ENCODE results near the gene TFRC. TPM values are rescaled to one million over a fixed set of nuclear protein-coding genes. Genes with fewer than 3 reads are reported as not detected.

TFRC gene
- total and polyA plus RNA-seq, 2 experiments from 2014 or later = 35.5 to 187 TPM

DNA sequence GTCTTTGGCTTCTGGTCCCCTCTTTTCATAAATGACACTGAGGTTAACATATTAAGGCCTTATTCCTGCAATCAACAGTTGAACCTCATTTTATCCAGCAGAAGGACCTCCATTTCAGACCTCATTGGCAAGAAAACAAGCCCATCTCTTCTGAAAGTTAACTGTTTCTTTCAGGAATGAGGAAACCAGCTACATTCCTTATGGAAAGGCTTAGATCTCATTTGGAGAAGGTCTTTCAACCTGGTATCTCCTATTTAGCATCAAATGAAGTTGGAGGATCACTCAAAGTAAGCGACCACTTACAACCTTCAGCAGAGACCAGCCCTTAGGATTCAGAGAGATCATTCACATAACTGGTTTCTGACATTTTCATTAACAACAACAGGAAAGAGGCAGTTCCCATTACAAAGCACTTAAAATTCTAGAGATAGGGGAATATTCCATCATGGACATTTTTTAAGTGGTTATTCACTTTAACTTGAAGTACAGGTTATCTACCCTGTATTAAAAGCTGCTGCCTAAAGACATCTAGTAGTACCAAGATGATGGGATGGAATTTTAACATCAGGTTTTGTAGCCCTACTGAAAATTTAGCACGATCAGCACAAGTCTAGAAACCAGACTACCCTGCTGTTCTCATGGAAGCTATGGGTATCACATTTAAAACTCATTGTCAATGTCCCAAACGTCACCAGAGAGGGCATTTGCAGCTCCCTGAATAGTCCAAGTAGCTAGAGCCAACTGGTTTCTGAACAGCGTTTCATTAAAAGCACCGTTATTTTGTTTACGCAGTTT, 30.4 kb downstream of the TFRC start:
- Histone ChIP-seq H3K79me2 (replicated peaks; ENCODE audit: insufficient read depth) (no peaks in the 10 kb centered on the region), H3K4me2 (no peak overlapping the region), H4K20me1 (replicated peaks; ENCODE audit: insufficient read depth) (peaks cover 16% of the 10 kb centered on the region), H3K4me3 (no peak overlapping the region), H3K36me3 (ENCODE audit: insufficient read depth) (peaks cover 65% of the 10 kb centered on the region), H2AFZ (no peak overlapping the region), H3K27me3 (ENCODE audit: insufficient read depth) (no peaks in the 10 kb centered on the region), H3F3A (replicated peaks; ENCODE audit: low read depth) (peaks cover 13% of the 10 kb centered on the region), H3K9me2 (ENCODE audit: insufficient read depth) (no peaks in the 10 kb centered on the region), H3K4me1 (ENCODE audit: insufficient read depth) (0 out of 2 replicates have a peak, but pooled peaks cover 2% of the 10 kb centered on the region), H3K27ac (ENCODE audit: low read depth) (peak overlapping the region; percentile 64; the same call in 1 of the 2 replicates)
- H3K4me3 Mint-ChIP-seq = no peak overlapping the region
- no peaks in the 10 kb centered on the region for H3K9me3 Mint-ChIP-seq
- no peak overlapping the region; the same call in 1 of the 2 replicates for H3K27ac Mint-ChIP-seq
- H3K27me3 Mint-ChIP-seq (ENCODE audit: insufficient read depth, low read depth, poor library complexity) = peaks cover 11% of the 10 kb centered on the region
- TF ChIP-seq ZNF114 (CRISPR knock-in tag; IDR thresholded peaks at IDR 0.05) = no peak
- no peak for TF ChIP-seq JUNB (IDR thresholded peaks at IDR 0.05; ENCODE audit: unreplicated experiment)
- TF ChIP-seq, protein P1, sequence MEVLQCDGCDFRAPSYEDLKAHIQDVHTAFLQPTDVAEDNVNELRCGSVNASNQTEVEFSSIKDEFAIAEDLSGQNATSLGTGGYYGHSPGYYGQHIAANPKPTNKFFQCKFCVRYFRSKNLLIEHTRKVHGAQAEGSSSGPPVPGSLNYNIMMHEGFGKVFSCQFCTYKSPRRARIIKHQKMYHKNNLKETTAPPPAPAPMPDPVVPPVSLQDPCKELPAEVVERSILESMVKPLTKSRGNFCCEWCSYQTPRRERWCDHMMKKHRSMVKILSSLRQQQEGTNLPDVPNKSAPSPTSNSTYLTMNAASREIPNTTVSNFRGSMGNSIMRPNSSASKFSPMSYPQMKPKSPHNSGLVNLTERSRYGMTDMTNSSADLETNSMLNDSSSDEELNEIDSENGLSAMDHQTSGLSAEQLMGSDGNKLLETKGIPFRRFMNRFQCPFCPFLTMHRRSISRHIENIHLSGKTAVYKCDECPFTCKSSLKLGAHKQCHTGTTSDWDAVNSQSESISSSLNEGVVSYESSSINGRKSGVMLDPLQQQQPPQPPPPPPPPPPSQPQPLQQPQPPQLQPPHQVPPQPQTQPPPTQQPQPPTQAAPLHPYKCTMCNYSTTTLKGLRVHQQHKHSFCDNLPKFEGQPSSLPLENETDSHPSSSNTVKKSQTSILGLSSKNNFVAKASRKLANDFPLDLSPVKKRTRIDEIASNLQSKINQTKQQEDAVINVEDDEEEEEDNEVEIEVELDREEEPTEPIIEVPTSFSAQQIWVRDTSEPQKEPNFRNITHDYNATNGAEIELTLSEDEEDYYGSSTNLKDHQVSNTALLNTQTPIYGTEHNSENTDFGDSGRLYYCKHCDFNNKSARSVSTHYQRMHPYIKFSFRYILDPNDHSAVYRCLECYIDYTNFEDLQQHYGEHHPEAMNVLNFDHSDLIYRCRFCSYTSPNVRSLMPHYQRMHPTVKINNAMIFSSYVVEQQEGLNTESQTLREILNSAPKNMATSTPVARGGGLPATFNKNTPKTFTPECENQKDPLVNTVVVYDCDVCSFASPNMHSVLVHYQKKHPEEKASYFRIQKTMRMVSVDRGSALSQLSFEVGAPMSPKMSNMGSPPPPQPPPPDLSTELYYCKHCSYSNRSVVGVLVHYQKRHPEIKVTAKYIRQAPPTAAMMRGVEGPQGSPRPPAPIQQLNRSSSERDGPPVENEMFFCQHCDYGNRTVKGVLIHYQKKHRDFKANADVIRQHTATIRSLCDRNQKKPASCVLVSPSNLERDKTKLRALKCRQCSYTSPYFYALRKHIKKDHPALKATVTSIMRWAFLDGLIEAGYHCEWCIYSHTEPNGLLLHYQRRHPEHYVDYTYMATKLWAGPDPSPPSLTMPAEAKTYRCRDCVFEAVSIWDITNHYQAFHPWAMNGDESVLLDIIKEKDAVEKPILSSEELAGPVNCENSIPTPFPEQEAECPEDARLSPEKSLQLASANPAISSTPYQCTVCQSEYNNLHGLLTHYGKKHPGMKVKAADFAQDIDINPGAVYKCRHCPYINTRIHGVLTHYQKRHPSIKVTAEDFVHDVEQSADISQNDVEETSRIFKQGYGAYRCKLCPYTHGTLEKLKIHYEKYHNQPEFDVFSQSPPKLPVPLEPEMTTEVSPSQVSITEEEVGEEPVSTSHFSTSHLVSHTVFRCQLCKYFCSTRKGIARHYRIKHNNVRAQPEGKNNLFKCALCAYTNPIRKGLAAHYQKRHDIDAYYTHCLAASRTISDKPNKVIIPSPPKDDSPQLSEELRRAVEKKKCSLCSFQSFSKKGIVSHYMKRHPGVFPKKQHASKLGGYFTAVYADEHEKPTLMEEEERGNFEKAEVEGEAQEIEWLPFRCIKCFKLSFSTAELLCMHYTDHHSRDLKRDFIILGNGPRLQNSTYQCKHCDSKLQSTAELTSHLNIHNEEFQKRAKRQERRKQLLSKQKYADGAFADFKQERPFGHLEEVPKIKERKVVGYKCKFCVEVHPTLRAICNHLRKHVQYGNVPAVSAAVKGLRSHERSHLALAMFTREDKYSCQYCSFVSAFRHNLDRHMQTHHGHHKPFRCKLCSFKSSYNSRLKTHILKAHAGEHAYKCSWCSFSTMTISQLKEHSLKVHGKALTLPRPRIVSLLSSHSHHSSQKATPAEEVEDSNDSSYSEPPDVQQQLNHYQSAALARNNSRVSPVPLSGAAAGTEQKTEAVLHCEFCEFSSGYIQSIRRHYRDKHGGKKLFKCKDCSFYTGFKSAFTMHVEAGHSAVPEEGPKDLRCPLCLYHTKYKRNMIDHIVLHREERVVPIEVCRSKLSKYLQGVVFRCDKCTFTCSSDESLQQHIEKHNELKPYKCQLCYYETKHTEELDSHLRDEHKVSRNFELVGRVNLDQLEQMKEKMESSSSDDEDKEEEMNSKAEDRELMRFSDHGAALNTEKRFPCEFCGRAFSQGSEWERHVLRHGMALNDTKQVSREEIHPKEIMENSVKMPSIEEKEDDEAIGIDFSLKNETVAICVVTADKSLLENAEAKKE (CRISPR knock-in tag; IDR thresholded peaks at IDR 0.05) = no peak
- TF ChIP-seq, protein P2, sequence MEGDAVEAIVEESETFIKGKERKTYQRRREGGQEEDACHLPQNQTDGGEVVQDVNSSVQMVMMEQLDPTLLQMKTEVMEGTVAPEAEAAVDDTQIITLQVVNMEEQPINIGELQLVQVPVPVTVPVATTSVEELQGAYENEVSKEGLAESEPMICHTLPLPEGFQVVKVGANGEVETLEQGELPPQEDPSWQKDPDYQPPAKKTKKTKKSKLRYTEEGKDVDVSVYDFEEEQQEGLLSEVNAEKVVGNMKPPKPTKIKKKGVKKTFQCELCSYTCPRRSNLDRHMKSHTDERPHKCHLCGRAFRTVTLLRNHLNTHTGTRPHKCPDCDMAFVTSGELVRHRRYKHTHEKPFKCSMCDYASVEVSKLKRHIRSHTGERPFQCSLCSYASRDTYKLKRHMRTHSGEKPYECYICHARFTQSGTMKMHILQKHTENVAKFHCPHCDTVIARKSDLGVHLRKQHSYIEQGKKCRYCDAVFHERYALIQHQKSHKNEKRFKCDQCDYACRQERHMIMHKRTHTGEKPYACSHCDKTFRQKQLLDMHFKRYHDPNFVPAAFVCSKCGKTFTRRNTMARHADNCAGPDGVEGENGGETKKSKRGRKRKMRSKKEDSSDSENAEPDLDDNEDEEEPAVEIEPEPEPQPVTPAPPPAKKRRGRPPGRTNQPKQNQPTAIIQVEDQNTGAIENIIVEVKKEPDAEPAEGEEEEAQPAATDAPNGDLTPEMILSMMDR (conservative IDR thresholded peaks at IDR 0.05; ENCODE audit: low read depth in 2 of 2) = no peak
- TF ChIP-seq CREB1 (CRISPR knock-in tag; IDR thresholded peaks at IDR 0.05; ENCODE audit: low read depth) = no peak
- no peak for TF ChIP-seq ZNF331 (CRISPR knock-in tag; IDR thresholded peaks at IDR 0.05; ENCODE audit: low read depth)
- TF ChIP-seq POLR2AphosphoS5 (IDR thresholded peaks at IDR 0.05; ENCODE audit: low read depth) = no peak
- no peak for TF ChIP-seq EZH2phosphoT487 (IDR thresholded peaks at IDR 0.05; ENCODE audit: unreplicated experiment)
- TF ChIP-seq, protein P3, sequence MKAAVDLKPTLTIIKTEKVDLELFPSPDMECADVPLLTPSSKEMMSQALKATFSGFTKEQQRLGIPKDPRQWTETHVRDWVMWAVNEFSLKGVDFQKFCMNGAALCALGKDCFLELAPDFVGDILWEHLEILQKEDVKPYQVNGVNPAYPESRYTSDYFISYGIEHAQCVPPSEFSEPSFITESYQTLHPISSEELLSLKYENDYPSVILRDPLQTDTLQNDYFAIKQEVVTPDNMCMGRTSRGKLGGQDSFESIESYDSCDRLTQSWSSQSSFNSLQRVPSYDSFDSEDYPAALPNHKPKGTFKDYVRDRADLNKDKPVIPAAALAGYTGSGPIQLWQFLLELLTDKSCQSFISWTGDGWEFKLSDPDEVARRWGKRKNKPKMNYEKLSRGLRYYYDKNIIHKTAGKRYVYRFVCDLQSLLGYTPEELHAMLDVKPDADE (IDR thresholded peaks at IDR 0.05) = no peak
- no peak for TF ChIP-seq NANOG (IDR thresholded peaks at IDR 0.05; ENCODE audit: borderline replicate concordance)
- no peak for TF ChIP-seq STAT1 (IDR thresholded peaks at IDR 0.05; ENCODE audit: unreplicated experiment)
- TF ChIP-seq, protein P4, sequence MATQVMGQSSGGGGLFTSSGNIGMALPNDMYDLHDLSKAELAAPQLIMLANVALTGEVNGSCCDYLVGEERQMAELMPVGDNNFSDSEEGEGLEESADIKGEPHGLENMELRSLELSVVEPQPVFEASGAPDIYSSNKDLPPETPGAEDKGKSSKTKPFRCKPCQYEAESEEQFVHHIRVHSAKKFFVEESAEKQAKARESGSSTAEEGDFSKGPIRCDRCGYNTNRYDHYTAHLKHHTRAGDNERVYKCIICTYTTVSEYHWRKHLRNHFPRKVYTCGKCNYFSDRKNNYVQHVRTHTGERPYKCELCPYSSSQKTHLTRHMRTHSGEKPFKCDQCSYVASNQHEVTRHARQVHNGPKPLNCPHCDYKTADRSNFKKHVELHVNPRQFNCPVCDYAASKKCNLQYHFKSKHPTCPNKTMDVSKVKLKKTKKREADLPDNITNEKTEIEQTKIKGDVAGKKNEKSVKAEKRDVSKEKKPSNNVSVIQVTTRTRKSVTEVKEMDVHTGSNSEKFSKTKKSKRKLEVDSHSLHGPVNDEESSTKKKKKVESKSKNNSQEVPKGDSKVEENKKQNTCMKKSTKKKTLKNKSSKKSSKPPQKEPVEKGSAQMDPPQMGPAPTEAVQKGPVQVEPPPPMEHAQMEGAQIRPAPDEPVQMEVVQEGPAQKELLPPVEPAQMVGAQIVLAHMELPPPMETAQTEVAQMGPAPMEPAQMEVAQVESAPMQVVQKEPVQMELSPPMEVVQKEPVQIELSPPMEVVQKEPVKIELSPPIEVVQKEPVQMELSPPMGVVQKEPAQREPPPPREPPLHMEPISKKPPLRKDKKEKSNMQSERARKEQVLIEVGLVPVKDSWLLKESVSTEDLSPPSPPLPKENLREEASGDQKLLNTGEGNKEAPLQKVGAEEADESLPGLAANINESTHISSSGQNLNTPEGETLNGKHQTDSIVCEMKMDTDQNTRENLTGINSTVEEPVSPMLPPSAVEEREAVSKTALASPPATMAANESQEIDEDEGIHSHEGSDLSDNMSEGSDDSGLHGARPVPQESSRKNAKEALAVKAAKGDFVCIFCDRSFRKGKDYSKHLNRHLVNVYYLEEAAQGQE (IDR thresholded peaks at IDR 0.05; ENCODE audit: unreplicated experiment) = no peak
- no peak for TF ChIP-seq EZH2 (IDR thresholded peaks at IDR 0.05; ENCODE audit: low read depth, unreplicated experiment)
- DNase-seq (ENCODE audit: low spot score) (no peak), ATAC-seq (no peak)
- H3K36me3 Mint-ChIP-seq (ENCODE audit: low read depth) = peaks cover 83% of the 10 kb centered on the region
- H3K4me1 Mint-ChIP-seq = no peaks in the 10 kb centered on the region
